Upper lobe of left lung (tissue), 6 donors: Measurements from ENCODE around the gene STMP1. TPM values are rescaled to one million over a fixed set of nuclear protein-coding genes. Genes with fewer than 3 reads are reported as not detected.

Source experiments
- small RNA-seq, 4 donors: library from RNA; depleted of rRNA; stranded (forward); fragments of <200 nt; gene quantifications; one replicate each; pipeline ENCODE3, GENCODE V24; 2016
- total RNA-seq, 6 donors: library from RNA; depleted of rRNA in 4 of 6; stranded (reverse); fragments of >200 nt in 4 of 6; gene quantifications; one replicate each; pipeline versions ENCODE4 v1.1.0 to v1.2.1, GENCODE V29; 2016 to 2021
- donor health status: DM: no; HTN: no; CAD: no; lungs with moderate emphysema.
- donor health status: DM: no; HTN: yes; CAD: no; lungs with severe emphysema.

STMP1 gene
- total RNA-seq, 6 donors from 2014 or later = 7.5 to 23.8 (median 20.4) TPM

Small RNAs within 50 kb of the gene (small RNA-seq; reads per million reads assigned to genes)
- gene RNU6-1154P = 0 reads per million in 4 donors

Other genes with a start within 250 kb of the STMP1 start
- gene CNOT4, start 152.4 kb upstream of the STMP1 start, total RNA-seq = 10 to 100 TPM; 12.1 to 25.7 (median 19.5) TPM
- 10 to 100 TPM; 27.4 to 41.9 (median 33.1) TPM for gene NUP205, start 104.6 kb upstream of the STMP1 start, total RNA-seq
- gene SLC13A4, start 65.7 kb downstream of the STMP1 start, total RNA-seq = under 1 TPM in 2 of 6 donors, not detected in 4; 0.20 to 0.30 TPM
- 1 to 10 TPM in 4 of 6 donors, not detected in 2; 1.0 to 4.8 (median 2.5) TPM for gene FAM180A, start 86.3 kb downstream of the STMP1 start, total RNA-seq